ENCODE measurements around the gene YY1AP1. TPM values are rescaled to one million over a fixed set of nuclear protein-coding genes. Genes with fewer than 3 reads are reported as not detected.

The YY1AP1 gene
- total and polyA plus RNA-seq, 10 of the 15 experiments (the other 5 are each of a cell fraction or from before 2014, with no cell fraction given): 13.2 to 118 (median 40.5) TPM

DNA sequence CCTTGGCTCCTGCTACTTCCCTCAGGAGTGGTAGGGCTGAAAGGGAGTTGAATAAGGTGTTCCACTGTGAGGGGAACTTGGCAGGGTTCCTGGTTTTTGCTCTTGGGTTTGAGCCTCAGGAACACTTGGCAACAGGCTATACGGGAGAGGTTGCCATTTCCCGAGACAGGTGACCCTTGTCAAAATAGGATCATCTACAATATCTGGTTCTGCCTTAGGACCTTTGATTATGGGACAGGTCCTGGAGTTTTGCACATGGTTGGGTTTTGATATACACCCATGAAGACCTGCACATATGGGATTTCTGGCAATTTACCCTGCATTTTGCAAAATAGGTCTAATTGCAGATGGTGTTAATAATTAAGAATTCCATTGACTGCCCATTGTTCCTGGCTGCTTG, 31.1 kb downstream of the YY1AP1 start:
- H3K9ac ChIP-seq (ENCODE audit: control insufficient read depth, insufficient read depth, low read length): no peak overlapping the region
- SMC1A ChIA-PET (ENCODE audit: uncharacterized antibody, unreplicated experiment): no interaction called here
- RAD21 ChIA-PET (ENCODE audit: unreplicated experiment): no interaction called here
- H3K36me3 ChIP-seq (ENCODE audit: control insufficient read depth in 2 of 2, insufficient read depth in 2 of 2, low read length in 1 of 2): peaks cover 10 to 11% of the 10 kb centered on the region in 2 experiments
- ATAC-seq: no peak
- no TSS peak for BruUV-seq (replicated peaks)
- H3K27ac ChIP-seq (ENCODE audit: control insufficient read depth, insufficient read depth): no peak overlapping the region
- H3K9me3 ChIP-seq (replicated peaks; ENCODE audit: control insufficient read depth, insufficient read depth, low read length): no peaks in the 10 kb centered on the region
- H3K27me3 ChIP-seq (replicated peaks in 1 of 2; ENCODE audit: control insufficient read depth in 2 of 2, insufficient read depth in 2 of 2, low read length in 1 of 2): no peaks in the 10 kb centered on the region
- 96% methylated on average over 2 of the region's 2 CpGs for WGBS (ENCODE audit: insufficient coverage, insufficient replicate concordance, low lambda C conversion rate, missing lambda C conversion rate)
- in situ Hi-C loops (cut with MboI) (no loop called here), intact Hi-C loops (cut with micrococcal nuclease; ENCODE audit: unreplicated experiment) (no loop called here)
- no peaks in the 10 kb centered on the region for H3K79me2 ChIP-seq (ENCODE audit: control insufficient read depth, insufficient read depth, low read length)
- POLR2A ChIA-PET: interaction anchor here (0.6 kb wide), 1 partner anchor 153 kb away, joined by 3 read pairs; no protein-coding TSS in a partner anchor
- no peak overlapping the region for H3K4me2 ChIP-seq (ENCODE audit: control insufficient read depth, insufficient read depth)
- H4K20me1 ChIP-seq (ENCODE audit: control insufficient read depth, insufficient read depth): no peaks in the 10 kb centered on the region
- H3K4me3 ChIP-seq: no peak overlapping the region
- no peaks in the 10 kb centered on the region for H3K4me1 ChIP-seq (ENCODE audit: control insufficient read depth, insufficient read depth, low read length)
- TF ChIP-seq POLR2A (IDR thresholded peaks at IDR 0.05; ENCODE audit: low read depth, low read length) (peak; percentile 6; the same call in 1 of the 2 replicates), SIN3A (IDR thresholded peaks at IDR 0.05; ENCODE audit: low read depth, low read length) (no peak)
- DNase-seq (ENCODE audit: low read depth, low spot score): no peak
- CTCF ChIA-PET: no interaction called here
- no peak for FAIRE-seq
- no peak overlapping the region for H2AFZ ChIP-seq (ENCODE audit: control insufficient read depth, low read depth, low read length)

DNA sequence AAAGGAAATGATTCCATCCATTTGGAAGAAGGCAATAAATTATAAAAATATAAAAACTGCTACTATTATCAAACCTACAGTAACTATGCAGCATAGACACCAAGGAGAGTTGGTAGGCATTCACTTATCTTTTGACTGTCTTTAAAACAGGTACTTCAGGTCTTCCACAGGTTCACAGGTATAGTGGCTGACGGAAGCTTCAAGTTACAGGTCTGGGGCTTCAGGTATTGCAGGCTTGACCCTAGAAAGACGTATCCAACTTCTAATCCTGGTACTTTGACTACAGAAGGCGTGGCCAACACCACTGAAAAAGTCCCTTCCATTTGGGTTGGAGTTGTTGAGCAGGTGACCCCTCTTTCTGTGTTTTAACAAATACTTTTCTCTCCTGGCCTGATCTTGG, 35.6 kb downstream of the YY1AP1 start:
- H3K36me3 ChIP-seq (ENCODE audit: control insufficient read depth in 2 of 2, insufficient read depth in 2 of 2, low read length in 1 of 2): no peaks in the 10 kb centered on the region
- no peak overlapping the region for H2AFZ ChIP-seq (ENCODE audit: control insufficient read depth, low read depth, low read length)
- no peak for FAIRE-seq
- ChIA-PET RAD21 (ENCODE audit: unreplicated experiment) (no interaction called here), POLR2A (no interaction called here), SMC1A (ENCODE audit: uncharacterized antibody, unreplicated experiment) (interaction anchor here (1.0 to 1.5 kb wide), 2 partner anchors 76 to 155 kb away, joined by 3 to 4 read pairs; no protein-coding TSS in a partner anchor), CTCF (no interaction called here)
- no TSS peak for BruUV-seq (replicated peaks)
- in situ Hi-C loops (cut with MboI): no loop called here
- H3K27me3 ChIP-seq (replicated peaks in 1 of 2; ENCODE audit: control insufficient read depth in 2 of 2, insufficient read depth in 2 of 2, low read length in 1 of 2): no peaks in the 10 kb centered on the region
- H3K27ac ChIP-seq (ENCODE audit: control insufficient read depth, insufficient read depth): no peak overlapping the region
- no peaks in the 10 kb centered on the region for H4K20me1 ChIP-seq (ENCODE audit: control insufficient read depth, insufficient read depth)
- no peak overlapping the region for H3K4me3 ChIP-seq
- H3K4me2 ChIP-seq (ENCODE audit: control insufficient read depth, insufficient read depth): no peak overlapping the region
- H3K9me3 ChIP-seq (replicated peaks; ENCODE audit: control insufficient read depth, insufficient read depth, low read length): peaks cover 4% of the 10 kb centered on the region; the same call in 1 of the 3 replicates
- ATAC-seq: no peak
- WGBS (ENCODE audit: insufficient coverage, insufficient replicate concordance, low lambda C conversion rate, missing lambda C conversion rate): 52% methylated on average over 3 of the region's 3 CpGs
- no peak overlapping the region for H3K9ac ChIP-seq (ENCODE audit: control insufficient read depth, insufficient read depth, low read length)
- no peak for DNase-seq (ENCODE audit: low read depth, low spot score)
- H3K4me1 ChIP-seq (ENCODE audit: control insufficient read depth, insufficient read depth, low read length): no peaks in the 10 kb centered on the region
- TF ChIP-seq TCF3 (IDR thresholded peaks at IDR 0.05; ENCODE audit: borderline replicate concordance, insufficient read depth, low read depth, low read length): no peak
- intact Hi-C loops (cut with micrococcal nuclease; ENCODE audit: unreplicated experiment): no loop called here
- H3K79me2 ChIP-seq (ENCODE audit: control insufficient read depth, insufficient read depth, low read length): no peaks in the 10 kb centered on the region
